Measurements from ENCODE around the gene MAN2B2.

GRCh38 chr4:6546091-6546490 is 28.9 kb upstream of the MAN2B2 start:
- TF ChIP-seq POLR2A (IDR thresholded peaks at IDR 0.05; ENCODE audit: low read depth, low read length) (no peak), POLR2AphosphoS5 (IDR thresholded peaks at IDR 0.05; ENCODE audit: low read depth, low read length) (no peak), TAF1 (IDR thresholded peaks at IDR 0.05; ENCODE audit: borderline replicate concordance, low read depth, low read length) (no peak)
